ENCODE measurements around the gene MYO1D. TPM values are rescaled to one million over a fixed set of nuclear protein-coding genes. Genes with fewer than 3 reads are reported as not detected.

Gene MYO1D
- total RNA-seq, 1 experiment from 2014 or later = 35.7 TPM

GRCh38 chr17:32568705-32569104 lies 308.2 kb downstream of the MYO1D start:
- no peaks in the 10 kb centered on the region for H3K36me3 ChIP-seq (ENCODE audit: control insufficient read depth in 1 of 2, insufficient read depth in 2 of 2, low read length in 2 of 2)
- H3K79me2 ChIP-seq (ENCODE audit: insufficient read depth, low read length) = no peaks in the 10 kb centered on the region
- BruUV-seq (replicated peaks) = no TSS peak
- no peak overlapping the region for H2AFZ ChIP-seq (ENCODE audit: low read depth, low read length, poor library complexity, severe bottlenecking)
- ChIA-PET RAD21 (ENCODE audit: low non-redundant PET in 1 of 2, low total read pairs in 2 of 2, uncharacterized antibody in 2 of 2, unreplicated experiment in 2 of 2) (no interaction called here), CTCF (no interaction called here), POLR2A (no interaction called here)
- H3K9me3 ChIP-seq (ENCODE audit: control insufficient read depth in 1 of 2, insufficient read depth in 1 of 2, low read depth in 1 of 2, low read length in 2 of 2) = no peaks in the 10 kb centered on the region
- no peak overlapping the region for H3K9ac ChIP-seq (ENCODE audit: low read length)
- intact Hi-C loops (cut with micrococcal nuclease) = no loop called here
- no peak overlapping the region for H3K4me2 ChIP-seq (ENCODE audit: low read length)
- TF ChIP-seq SRF (IDR thresholded peaks at IDR 0.05; ENCODE audit: low read depth) (no peak), JUND (IDR thresholded peaks at IDR 0.05) (no peak), EZH2 (IDR thresholded peaks at IDR 0.05) (no peak), CTCF (IDR thresholded peaks at IDR 0.05 in 2 of 3, conservative IDR thresholded peaks at IDR 0.05 in 1 of 3; ENCODE audit: borderline replicate concordance in 1 of 3, insufficient read depth in 1 of 3, low read depth in 2 of 3, low read length in 2 of 3) (no peak), ZFX (IDR thresholded peaks at IDR 0.05) (no peak), EZH2phosphoT487 (IDR thresholded peaks at IDR 0.05; ENCODE audit: borderline replicate concordance) (no peak), RAD21 (IDR thresholded peaks at IDR 0.05; ENCODE audit: low read depth) (no peak), POLR2A (IDR thresholded peaks at IDR 0.05; ENCODE audit: borderline replicate concordance, extremely low read depth, insufficient read depth, insufficient read length) (no peak), CBX3 (IDR thresholded peaks at IDR 0.05; ENCODE audit: low read depth) (no peak), SIN3A (IDR thresholded peaks at IDR 0.05; ENCODE audit: low read depth) (no peak), ELF1 (IDR thresholded peaks at IDR 0.05; ENCODE audit: borderline replicate concordance, low read depth) (no peak), ATF3 (IDR thresholded peaks at IDR 0.05) (no peak), ZNF274 (IDR thresholded peaks at IDR 0.05; ENCODE audit: low read depth, low read length) (no peak), EGR1 (IDR thresholded peaks at IDR 0.05; ENCODE audit: low read depth) (no peak), ZBTB33 (IDR thresholded peaks at IDR 0.05; ENCODE audit: extremely low read depth, insufficient replicate concordance, low read length) (no peak), CEBPB (IDR thresholded peaks at IDR 0.05; ENCODE audit: low read depth) (no peak)
- no peaks in the 10 kb centered on the region for H3K9me2 ChIP-seq (ENCODE audit: insufficient read depth)
- DNase-seq (ENCODE audit: low read depth, low spot score) = no peak
- H4K20me1 ChIP-seq (ENCODE audit: insufficient read depth) = no peaks in the 10 kb centered on the region
- H3K27me3 ChIP-seq (ENCODE audit: insufficient read depth, low read length) = no peaks in the 10 kb centered on the region
- H3K4me1 ChIP-seq (ENCODE audit: control insufficient read depth in 1 of 2, insufficient read depth in 2 of 2, low read length in 2 of 2) = peaks cover 0 to 10% of the 10 kb centered on the region in 2 experiments; a peak in 1 of 4 replicates
- H3K27ac ChIP-seq (ENCODE audit: low read depth, low read length) = no peak overlapping the region
- no peak overlapping the region for H3K4me3 ChIP-seq (replicated peaks in 1 of 2; ENCODE audit: low read depth in 1 of 2, low read length in 2 of 2)
- ATAC-seq = no peak

Measured in HCT116 (cell line).